ENCODE results near the gene BTNL3. TPM values are rescaled to one million over a fixed set of nuclear protein-coding genes. Genes with fewer than 3 reads are reported as not detected.

The BTNL3 gene
- total and polyA plus RNA-seq, 10 donors: 0.09 to 2.4 (median 0.53) TPM; not detected in 2

DNA sequence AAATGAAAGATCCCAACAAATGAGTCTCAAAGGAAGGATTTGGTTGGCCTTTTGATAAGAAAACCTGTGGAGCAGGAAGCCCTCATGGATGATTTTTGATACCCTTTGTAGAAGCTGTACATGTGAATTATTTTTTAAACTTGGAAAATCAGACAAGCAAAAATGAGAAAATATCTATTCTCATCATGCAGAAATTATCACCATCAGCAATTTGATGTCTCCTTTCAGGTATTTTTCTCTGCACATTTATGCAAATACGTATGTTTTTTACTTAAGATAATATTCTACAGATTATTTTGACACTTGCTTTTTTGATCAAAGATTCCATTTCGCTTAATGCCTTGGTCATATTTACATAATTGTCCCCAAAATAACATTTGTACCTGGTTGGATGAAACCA is 58.6 kb downstream of the BTNL3 start:
- no peak for DNase-seq
- WGBS, 5 donors: 82 to 92% (median 86%) methylated on average over 2 of the region's 2 CpGs
- H3K9me3 ChIP-seq: no peaks in the 10 kb centered on the region
- intact Hi-C loops (cut with DNase I; ENCODE audit: low total_unique reads): no loop called here
- peaks cover 0 to 54% (median 13%) of the 10 kb centered on the region in 6 donors for H3K4me1 ChIP-seq
- no peak overlapping the region for H3K27ac ChIP-seq
- TF ChIP-seq POLR2AphosphoS5 (IDR thresholded peaks at IDR 0.05): no peak
- no peak for TF ChIP-seq POLR2A (IDR thresholded peaks at IDR 0.05)
- TF ChIP-seq CTCF (IDR thresholded peaks at IDR 0.05 in 8 of 11, conservative IDR thresholded peaks at IDR 0.05 in 3 of 11): no peak
- peaks cover 0 to 7% (median 0%) of the 10 kb centered on the region in 6 donors for H3K36me3 ChIP-seq
- H3K4me3 ChIP-seq: no peak overlapping the region
- H3K27me3 ChIP-seq (replicated peaks in 1 of 7): peaks cover 0 to 88% (median 20%) of the 10 kb centered on the region in 7 donors

GRCh38 chr5:181047921-181048320 is 59.3 kb downstream of the BTNL3 start:
- intact Hi-C loops (cut with DNase I; ENCODE audit: low total_unique reads): no loop called here
- no peak overlapping the region for H3K27ac ChIP-seq

DNA sequence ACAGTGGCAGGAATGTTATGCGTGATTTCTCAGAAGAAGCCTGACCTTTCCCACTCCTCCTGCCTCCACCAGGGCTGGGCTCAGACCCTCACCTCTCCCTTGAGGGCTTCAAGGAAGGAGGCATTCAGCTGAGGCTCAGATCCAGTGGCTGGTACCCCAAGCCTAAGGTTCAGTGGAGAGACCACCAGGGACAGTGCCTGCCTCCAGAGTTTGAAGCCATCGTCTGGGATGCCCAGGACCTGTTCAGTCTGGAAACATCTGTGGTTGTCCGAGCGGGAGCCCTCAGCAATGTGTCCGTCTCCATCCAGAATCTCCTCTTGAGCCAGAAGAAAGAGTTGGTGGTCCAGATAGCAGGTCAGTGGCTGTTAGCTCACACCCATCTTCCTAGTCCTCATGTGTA is 61.4 kb downstream of the BTNL3 start:
- Histone ChIP-seq H3K27ac (peak overlapping the region in 6 of 8 donors; percentile 35 to 89 (median 86)), H3K27me3 (replicated peaks in 1 of 7) (peaks cover 0 to 90% (median 37%) of the 10 kb centered on the region in 7 donors), H3K4me1 (peaks cover 0 to 55% (median 26%) of the 10 kb centered on the region in 6 donors), H3K36me3 (peaks cover 0 to 7% (median 0%) of the 10 kb centered on the region in 6 donors), H3K9me3 (no peaks in the 10 kb centered on the region), H3K4me3 (no peak overlapping the region)
- intact Hi-C loops (cut with DNase I; ENCODE audit: low total_unique reads): no loop called here
- no peak for TF ChIP-seq POLR2A (IDR thresholded peaks at IDR 0.05)
- TF ChIP-seq CTCF (IDR thresholded peaks at IDR 0.05 in 8 of 11, conservative IDR thresholded peaks at IDR 0.05 in 3 of 11): no peak
- no peak for TF ChIP-seq POLR2AphosphoS5 (IDR thresholded peaks at IDR 0.05)
- 86 to 97% (median 95%) methylated on average over 5 of the region's 5 CpGs for WGBS, 5 donors
- DNase-seq: no peak

More at GRCh38 chr5:181047921-181048320, 59.3 kb downstream of the BTNL3 start:
- H3K36me3 ChIP-seq: peaks cover 0 to 7% (median 0%) of the 10 kb centered on the region in 6 donors
- H3K9me3 ChIP-seq: no peaks in the 10 kb centered on the region
- WGBS, 5 donors: 92 to 97% (median 93%) methylated on average over 15 of the region's 15 CpGs
- peaks cover 0 to 55% (median 17%) of the 10 kb centered on the region in 6 donors for H3K4me1 ChIP-seq
- H3K4me3 ChIP-seq: no peak overlapping the region
- TF ChIP-seq POLR2AphosphoS5 (IDR thresholded peaks at IDR 0.05) (no peak), POLR2A (IDR thresholded peaks at IDR 0.05) (no peak), CTCF (IDR thresholded peaks at IDR 0.05 in 8 of 11, conservative IDR thresholded peaks at IDR 0.05 in 3 of 11) (no peak)
- peak; percentile 43 for DNase-seq
- peaks cover 0 to 88% (median 24%) of the 10 kb centered on the region in 7 donors for H3K27me3 ChIP-seq (replicated peaks in 1 of 7)

DNA sequence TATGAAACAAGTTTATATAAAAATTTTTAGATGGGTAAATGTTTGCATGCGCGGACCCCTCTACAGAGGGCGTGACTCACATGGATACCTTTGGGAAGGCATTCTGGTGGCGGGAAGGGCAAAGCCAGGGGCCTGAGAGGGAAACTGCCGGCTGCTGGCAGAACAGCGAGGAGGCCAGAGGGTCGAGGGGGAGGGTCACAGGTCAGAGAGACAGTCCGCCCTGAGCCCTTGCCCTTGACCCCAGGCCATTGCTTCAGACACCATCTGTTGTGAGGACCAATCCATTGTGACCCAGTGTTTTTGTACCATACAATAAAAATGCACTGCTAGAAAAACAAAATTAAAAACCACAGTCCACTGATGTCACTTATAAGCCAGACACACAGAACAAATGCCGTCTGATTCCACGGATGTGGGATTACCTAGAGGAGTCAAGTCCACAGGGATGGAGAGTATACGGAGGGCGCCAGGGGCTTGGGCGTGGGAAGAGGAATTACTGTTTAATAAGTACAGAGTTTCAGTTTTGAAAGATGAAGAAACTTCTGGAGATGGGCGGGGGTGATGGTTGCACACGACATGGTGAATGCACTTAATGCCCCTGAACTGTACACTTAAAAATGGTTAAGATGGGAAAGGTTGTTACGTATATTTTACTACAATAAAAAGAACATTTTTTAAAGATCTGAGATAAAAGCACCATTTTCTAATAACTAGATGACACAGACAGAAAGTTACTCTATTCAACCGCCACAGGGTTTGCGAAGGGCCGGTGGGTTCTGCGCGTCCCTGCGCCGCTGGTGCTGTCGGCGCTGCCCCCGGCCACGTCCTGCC is 63.4 kb downstream of the BTNL3 start:
- Histone ChIP-seq H3K27ac (peak overlapping the region; percentile 35 to 89 (median 82)), H3K4me3 (peak overlapping the region in 7 of 8 donors; percentile 48 to 80 (median 56)), H3K36me3 (peaks cover 0 to 10% (median 0%) of the 10 kb centered on the region in 6 donors), H3K4me1 (peaks cover 0 to 60% (median 25%) of the 10 kb centered on the region in 6 donors), H3K27me3 (replicated peaks in 1 of 7) (peaks cover 0 to 98% (median 37%) of the 10 kb centered on the region in 7 donors), H3K9me3 (no peaks in the 10 kb centered on the region)
- TF ChIP-seq POLR2A (IDR thresholded peaks at IDR 0.05): no peak
- TF ChIP-seq CTCF (IDR thresholded peaks at IDR 0.05 in 8 of 11, conservative IDR thresholded peaks at IDR 0.05 in 3 of 11): no peak
- TF ChIP-seq POLR2AphosphoS5 (IDR thresholded peaks at IDR 0.05): no peak
- DNase-seq: no peak
- 27 to 35% (median 34%) methylated on average over 27 of the region's 27 CpGs for WGBS, 5 donors
- intact Hi-C loops (cut with DNase I; ENCODE audit: low total_unique reads): no loop called here
